Measurements from ENCODE around the gene ACSM5.

ACSM5 gene

GRCh38 chr16:20401066-20401465 lies 8.3 kb upstream of the ACSM5 start:
- no peaks in the 10 kb centered on the region for H3K27me3 ChIP-seq (ENCODE audit: insufficient read depth, poor library complexity, severe bottlenecking)
- no peak for DNase-seq (ENCODE audit: low read depth in 1 of 2, low spot score in 1 of 2)

GRCh38 chr16:20401475-20402016 lies 7.8 kb upstream of the ACSM5 start:
- Histone ChIP-seq H3K27ac (replicated peaks) (no peak overlapping the region), H3K27me3 (ENCODE audit: insufficient read depth, poor library complexity, severe bottlenecking) (no peaks in the 10 kb centered on the region), H3K4me3 (replicated peaks; ENCODE audit: insufficient read depth, low read length) (no peak overlapping the region)
- TF ChIP-seq POLR2AphosphoS5 (IDR thresholded peaks at IDR 0.05; ENCODE audit: low read depth) (no peak), SPI1 (IDR thresholded peaks at IDR 0.05; ENCODE audit: borderline replicate concordance, low read depth) (no peak), CTCF (IDR thresholded peaks at IDR 0.05; ENCODE audit: insufficient read depth, low read length) (no peak), REST (IDR thresholded peaks at IDR 0.05; ENCODE audit: insufficient replicate concordance, low read depth) (no peak), GABPA (IDR thresholded peaks at IDR 0.05; ENCODE audit: low read depth) (no peak)
- no peak for DNase-seq (ENCODE audit: low read depth in 1 of 2, low spot score in 1 of 2)

More at GRCh38 chr16:20401066-20401465, 8.3 kb upstream of the ACSM5 start:
- TF ChIP-seq REST (IDR thresholded peaks at IDR 0.05; ENCODE audit: insufficient replicate concordance, low read depth) (no peak), GABPA (IDR thresholded peaks at IDR 0.05; ENCODE audit: low read depth) (no peak), CTCF (IDR thresholded peaks at IDR 0.05; ENCODE audit: insufficient read depth, low read length) (no peak), POLR2AphosphoS5 (IDR thresholded peaks at IDR 0.05; ENCODE audit: low read depth) (no peak), SPI1 (IDR thresholded peaks at IDR 0.05; ENCODE audit: borderline replicate concordance, low read depth) (no peak)
- no peak overlapping the region for H3K27ac ChIP-seq (replicated peaks)
- H3K4me3 ChIP-seq (replicated peaks; ENCODE audit: insufficient read depth, low read length) = no peak overlapping the region

- DNase-seq (ENCODE audit: low read depth in 1 of 2, low spot score in 1 of 2) = no peak
- Histone ChIP-seq H3K4me3 (replicated peaks; ENCODE audit: insufficient read depth, low read length) (no peak overlapping the region), H3K27ac (replicated peaks) (no peak overlapping the region), H3K27me3 (ENCODE audit: insufficient read depth, poor library complexity, severe bottlenecking) (no peaks in the 10 kb centered on the region)
- TF ChIP-seq POLR2AphosphoS5 (IDR thresholded peaks at IDR 0.05; ENCODE audit: low read depth) = no peak
- no peak for TF ChIP-seq GABPA (IDR thresholded peaks at IDR 0.05; ENCODE audit: low read depth)
- TF ChIP-seq SPI1 (IDR thresholded peaks at IDR 0.05; ENCODE audit: borderline replicate concordance, low read depth) = no peak
- TF ChIP-seq REST (IDR thresholded peaks at IDR 0.05; ENCODE audit: insufficient replicate concordance, low read depth) = no peak
- no peak for TF ChIP-seq CTCF (IDR thresholded peaks at IDR 0.05; ENCODE audit: insufficient read depth, low read length)
Observed at GRCh38 chr16:20402651-20403050, 6.7 kb upstream of the ACSM5 start.
